OCI-LY1 (cell line): ENCODE data around the gene OLFM1.

Experiments
- H2AFZ ChIP-seq: fragments of 200-600 bp; sonication (generic), shearing (Covaris generic); 2 replicates; pipeline ENCODE4 v1.6.0; 2014; ENCODE audit warnings: antibody characterized with exemption, mild to moderate bottlenecking, low read length
- H3F3A ChIP-seq: fragments of 200-600 bp; sonication (generic), shearing (Covaris generic); 2 replicates; pipeline ENCODE4 v1.6.0; 2014; ENCODE audit warnings: mild to moderate bottlenecking, antibody characterized with exemption, low read length, moderate library complexity; ENCODE audit not compliant: insufficient read depth
- H3K27ac ChIP-seq: fragments of 200-600 bp; sonication (generic); 2 replicates; pipeline ENCODE4 v1.5.1; 2014; ENCODE audit warnings: low read length, mixed run types, mild to moderate bottlenecking, low read depth; ENCODE audit not compliant: poor library complexity, severe bottlenecking
- H3K27me3 ChIP-seq: fragments of 200-600 bp; sonication (generic); 2 replicates; pipeline ENCODE4 v1.6.0; 2014; ENCODE audit warnings: antibody characterized with exemption, mild to moderate bottlenecking, low read length, moderate library complexity; ENCODE audit not compliant: insufficient read depth
- H3K36me3 ChIP-seq: fragments of 200-600 bp; sonication (generic); 2 replicates; pipeline ENCODE4 v1.6.1; 2014; ENCODE audit warnings: mild to moderate bottlenecking, antibody characterized with exemption, low read length, moderate library complexity, mixed read lengths; ENCODE audit not compliant: insufficient read depth
- H3K4me1 ChIP-seq: fragments of 200-600 bp; sonication (generic); 2 replicates; pipeline ENCODE4 v1.5.1; 2014; ENCODE audit warnings: mild to moderate bottlenecking, low read length, moderate library complexity; ENCODE audit not compliant: insufficient read depth, severe bottlenecking
- H3K4me2 ChIP-seq: fragments of 200-600 bp; sonication (generic), shearing (Covaris generic); 2 replicates; pipeline ENCODE4 v1.6.1; 2014; ENCODE audit warnings: low read length
- H3K4me3 ChIP-seq: fragments of 200-600 bp; sonication (generic); 2 replicates; pipeline ENCODE4 v1.5.1; 2014; ENCODE audit warnings: low read length, low read depth, mild to moderate bottlenecking, mixed read lengths; ENCODE audit not compliant: poor library complexity, severe bottlenecking
- H3K79me2 ChIP-seq: fragments of 200-600 bp; shearing (Covaris generic); 2 replicates; pipeline ENCODE4 v1.6.1; 2016; ENCODE audit warnings: mixed run types, low read length, mixed read lengths; ENCODE audit not compliant: insufficient read depth
- H3K9ac ChIP-seq: fragments of 200-600 bp; sonication (generic), shearing (Covaris generic); 2 replicates; pipeline ENCODE4 v1.6.1; 2014; ENCODE audit warnings: mild to moderate bottlenecking, low read length, mixed read lengths
- H3K9me2 ChIP-seq: fragments of 200-600 bp; sonication (generic), shearing (Covaris generic); 2 replicates; pipeline ENCODE4 v1.6.1; 2014; ENCODE audit warnings: low read depth, mild to moderate bottlenecking, low read length, mixed read lengths
- H3K9me3 ChIP-seq: fragments of 200-600 bp; shearing (Covaris generic); 2 replicates; pipeline ENCODE4 v1.6.1; 2014; ENCODE audit warnings: low read length, mixed read lengths
- H4K20me1 ChIP-seq: fragments of 200-600 bp; sonication (generic), shearing (Covaris generic); 2 replicates; pipeline ENCODE4 v1.6.0; 2016; ENCODE audit warnings: mild to moderate bottlenecking, low read length; ENCODE audit not compliant: insufficient read depth
- CTCF ChIP-seq: fragments of 200-600 bp; sonication (generic), shearing (Covaris generic); IDR thresholded peaks from 2 replicates; pipeline ENCODE4 v1.5.1; 2017; ENCODE audit warnings: mild to moderate bottlenecking, antibody characterized with exemption, low read length, moderate library complexity, mixed read lengths
- EZH2 ChIP-seq: fragments of 200-600 bp; sonication (generic), shearing (Covaris generic); IDR thresholded peaks from 2 replicates; pipeline ENCODE4 v1.8.0; 2017; ENCODE audit warnings: borderline replicate concordance, mixed run types, mild to moderate bottlenecking, antibody characterized with exemption, low read length, moderate library complexity, mixed read lengths

The OLFM1 gene

GRCh38 chr9:135135171-135135928, 47.9 kb downstream of the OLFM1 start:
- H3F3A ChIP-seq: no peaks in the 10 kb centered on the region
- peaks cover 10% of the 10 kb centered on the region; the same call in 1 of the 2 replicates for H3K27me3 ChIP-seq
- H3K36me3 ChIP-seq: no peaks in the 10 kb centered on the region
- H3K9me2 ChIP-seq: no peaks in the 10 kb centered on the region
- no peak overlapping the region for H3K4me2 ChIP-seq
- H4K20me1 ChIP-seq: no peaks in the 10 kb centered on the region
- H2AFZ ChIP-seq: no peak overlapping the region
- H3K27ac ChIP-seq: no peak overlapping the region
- H3K4me3 ChIP-seq: no peak overlapping the region
- H3K4me1 ChIP-seq: no peaks in the 10 kb centered on the region
- H3K9me3 ChIP-seq: no peaks in the 10 kb centered on the region
- H3K79me2 ChIP-seq: no peaks in the 10 kb centered on the region
- TF ChIP-seq EZH2 (no peak), CTCF (no peak)
- no peak overlapping the region for H3K9ac ChIP-seq

- no peaks in the 10 kb centered on the region for H3K9me3 ChIP-seq
- TF ChIP-seq CTCF: no peak
Observed at GRCh38 chr9:135135929-135136315, 48.5 kb downstream of the OLFM1 start.

DNA sequence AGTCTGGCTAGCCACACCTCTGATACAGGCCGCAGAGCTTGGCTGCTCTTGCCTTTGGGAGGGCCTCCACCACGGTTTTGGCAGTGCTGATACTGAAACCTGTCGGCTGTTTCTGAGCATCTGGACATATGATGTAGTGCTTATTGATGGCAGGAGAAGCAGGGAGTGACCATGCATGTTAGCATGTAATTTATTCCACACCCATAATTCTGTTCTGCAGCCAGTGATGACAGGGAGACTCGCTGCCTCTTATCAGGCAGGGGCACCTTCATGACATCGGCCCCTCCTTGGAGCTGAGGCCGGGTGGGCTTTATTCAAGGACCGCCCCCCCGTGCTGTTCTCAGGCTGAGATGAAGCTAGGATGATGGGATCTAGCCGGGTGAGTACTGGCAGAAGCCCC, 49.0 kb downstream of the OLFM1 start:
- Histone ChIP-seq H3K4me2 (no peak overlapping the region), H3K9ac (no peak overlapping the region), H3K79me2 (no peaks in the 10 kb centered on the region), H4K20me1 (no peaks in the 10 kb centered on the region), H3K36me3 (no peaks in the 10 kb centered on the region), H3K4me1 (no peaks in the 10 kb centered on the region), H3F3A (no peaks in the 10 kb centered on the region), H2AFZ (no peak overlapping the region), H3K4me3 (no peak overlapping the region), H3K9me2 (no peaks in the 10 kb centered on the region), H3K27me3 (0 out of 2 replicates have a peak, but pooled peaks cover 4% of the 10 kb centered on the region), H3K27ac (no peak overlapping the region), H3K9me3 (no peaks in the 10 kb centered on the region)
- no peak for TF ChIP-seq EZH2
- no peak for TF ChIP-seq CTCF

More at GRCh38 chr9:135135929-135136315, 48.5 kb downstream of the OLFM1 start:
- Histone ChIP-seq H3K4me1 (no peaks in the 10 kb centered on the region), H3K4me2 (no peak overlapping the region), H3K9me2 (no peaks in the 10 kb centered on the region), H3K27me3 (peaks cover 4% of the 10 kb centered on the region; the same call in 1 of the 2 replicates), H2AFZ (no peak overlapping the region), H3K4me3 (no peak overlapping the region), H3K27ac (no peak overlapping the region), H3F3A (no peaks in the 10 kb centered on the region), H3K36me3 (no peaks in the 10 kb centered on the region), H3K79me2 (no peaks in the 10 kb centered on the region), H3K9ac (no peak overlapping the region), H4K20me1 (no peaks in the 10 kb centered on the region)
